Measurements from ENCODE around the gene ZFP30. TPM values are rescaled to one million over a fixed set of nuclear protein-coding genes. Genes with fewer than 3 reads are reported as not detected.
A peak's percentile ranks its signal among the peaks of the same experiment; 100 is the strongest.

The ZFP30 gene
- total and polyA plus RNA-seq, 2 of the 13 experiments (the other 11 are each of a cell fraction or from before 2014, with no cell fraction given): 3.4 to 19.2 TPM

DNA sequence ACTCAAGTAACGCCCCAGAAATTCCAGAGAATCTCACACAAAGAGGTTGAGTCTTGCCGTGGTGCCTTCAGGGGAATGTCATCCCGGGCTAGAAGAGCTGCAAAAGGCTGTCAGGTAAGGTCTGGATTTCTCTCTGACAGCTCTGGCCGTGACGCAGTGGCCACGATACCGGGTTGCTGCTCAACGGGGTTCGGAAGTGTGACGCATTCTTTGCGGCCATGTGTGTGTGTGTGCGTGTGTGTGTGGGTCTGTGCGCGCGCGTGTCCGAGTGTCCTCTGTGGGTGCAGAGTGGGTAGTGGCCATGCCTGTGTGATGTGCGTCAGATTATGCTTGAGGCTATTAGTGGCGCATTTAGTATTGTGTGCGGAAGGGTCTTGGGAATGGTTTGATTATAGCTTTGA, 60.3 kb downstream of the ZFP30 start (continued):
- TF ChIP-seq EEA1 (CRISPR knock-in tag; IDR thresholded peaks at IDR 0.05; ENCODE audit: borderline replicate concordance) (no peak), CREB1 (IDR thresholded peaks at IDR 0.05) (no peak; the same call in 1 of the 2 replicates), CREB1 (CRISPR knock-in tag; IDR thresholded peaks at IDR 0.05) (peak; percentile 29), GTF2F1 (IDR thresholded peaks at IDR 0.05; ENCODE audit: low read length) (no peak), CEBPG (CRISPR knock-in tag; IDR thresholded peaks at IDR 0.05) (no peak), ZNF761 (CRISPR knock-in tag; conservative IDR thresholded peaks at IDR 0.05) (peak; percentile 80; the same call in 1 of the 2 replicates), KDM1A (CRISPR knock-in tag; IDR thresholded peaks at IDR 0.05) (no peak), ONECUT2 (CRISPR knock-in tag; IDR thresholded peaks at IDR 0.05) (no peak), ZNF138 (CRISPR knock-in tag; IDR thresholded peaks at IDR 0.05; ENCODE audit: low read depth) (no peak), MXD1 (CRISPR knock-in tag; IDR thresholded peaks at IDR 0.05) (0 out of 2 replicates have a peak, but pooled peaks have one; percentile 0), CSRNP2 (CRISPR knock-in tag; conservative IDR thresholded peaks at IDR 0.05; ENCODE audit: low read depth) (no peak), CENPT (CRISPR knock-in tag; IDR thresholded peaks at IDR 0.05; ENCODE audit: low read depth) (no peak), FOSL1 (CRISPR knock-in tag; IDR thresholded peaks at IDR 0.05; ENCODE audit: borderline replicate concordance) (no peak), ZNF460 (CRISPR knock-in tag; IDR thresholded peaks at IDR 0.05; ENCODE audit: borderline replicate concordance) (no peak), ZNF224 (CRISPR knock-in tag; IDR thresholded peaks at IDR 0.05) (no peak), FOXA1 (IDR thresholded peaks at IDR 0.05) (no peak), FOXA1 (CRISPR knock-in tag; IDR thresholded peaks at IDR 0.05) (no peak), MBNL3 (CRISPR knock-in tag; conservative IDR thresholded peaks at IDR 0.05) (no peak), FOXO1 (CRISPR knock-in tag; IDR thresholded peaks at IDR 0.05) (no peak), TFAP4 (IDR thresholded peaks at IDR 0.05; ENCODE audit: borderline replicate concordance, low read depth) (no peak), SAP130 (CRISPR knock-in tag; IDR thresholded peaks at IDR 0.05; ENCODE audit: low read depth) (peak; percentile 14; the same call in 1 of the 2 replicates), SP140L (CRISPR knock-in tag; IDR thresholded peaks at IDR 0.05; ENCODE audit: borderline replicate concordance) (no peak), ZNF724P (CRISPR knock-in tag; IDR thresholded peaks at IDR 0.05; ENCODE audit: borderline replicate concordance) (no peak), RFX1 (IDR thresholded peaks at IDR 0.05) (no peak), SALL1 (CRISPR knock-in tag; IDR thresholded peaks at IDR 0.05) (peak; percentile 3; the same call in 1 of the 2 replicates), MEIS1 (CRISPR knock-in tag; IDR thresholded peaks at IDR 0.05; ENCODE audit: borderline replicate concordance) (no peak)
- TF ChIP-seq, protein P1, sequence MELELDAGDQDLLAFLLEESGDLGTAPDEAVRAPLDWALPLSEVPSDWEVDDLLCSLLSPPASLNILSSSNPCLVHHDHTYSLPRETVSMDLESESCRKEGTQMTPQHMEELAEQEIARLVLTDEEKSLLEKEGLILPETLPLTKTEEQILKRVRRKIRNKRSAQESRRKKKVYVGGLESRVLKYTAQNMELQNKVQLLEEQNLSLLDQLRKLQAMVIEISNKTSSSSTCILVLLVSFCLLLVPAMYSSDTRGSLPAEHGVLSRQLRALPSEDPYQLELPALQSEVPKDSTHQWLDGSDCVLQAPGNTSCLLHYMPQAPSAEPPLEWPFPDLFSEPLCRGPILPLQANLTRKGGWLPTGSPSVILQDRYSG (CRISPR knock-in tag; IDR thresholded peaks at IDR 0.05): no peak
